IPS DF 6.9 (cell line): Measurements from ENCODE around the gene ATP2A1.
"Not testable (repeated sequence)": the region's sequence is repeated elsewhere in the genome, so short reads cannot be mapped to it uniquely, and the experiment has no call there.

Experiments
- DNase-seq: peaks from one replicate; pipeline ENCODE4 v3.0.0-alpha.2; 2013; ENCODE audit warnings: low read depth, low spot score
- H3K27ac ChIP-seq: one replicate; pipeline ENCODE4 v1.5.1; 2013; ENCODE audit warnings: low read length, control low read depth
- H3K27me3 ChIP-seq: 2 replicates; pipeline ENCODE4 v1.6.1; 2013; ENCODE audit warnings: mild to moderate bottlenecking, low read length; ENCODE audit not compliant: control insufficient read depth, insufficient read depth
- H3K36me3 ChIP-seq: 2 replicates; pipeline ENCODE4 v1.6.1; 2013; ENCODE audit warnings: low read length; ENCODE audit not compliant: control insufficient read depth, insufficient read depth
- H3K4me1 ChIP-seq: 2 replicates; pipeline ENCODE4 v1.6.1; 2013; ENCODE audit warnings: low read length; ENCODE audit not compliant: control insufficient read depth, insufficient read depth
- H3K4me3 ChIP-seq: 2 replicates; pipeline ENCODE4 v1.5.1; 2013; ENCODE audit warnings: mild to moderate bottlenecking, low read length
- H3K9me3 ChIP-seq: 2 replicates; pipeline ENCODE4 v1.6.1; 2013; ENCODE audit warnings: low read length, inconsistent platforms; ENCODE audit not compliant: control insufficient read depth, insufficient read depth
- WGBS: extraction: QIAGEN DNeasy Blood & Tissue Kit; methylation state at CpG from one replicate; pipeline ENCODE4 v1.1.7; 2013; ENCODE audit warnings: mixed read lengths, missing lambda C conversion rate; ENCODE audit not compliant: insufficient read length, insufficient coverage; 5-methylcytosine and 5-hydroxymethylcytosine counted together

Gene ATP2A1

DNA sequence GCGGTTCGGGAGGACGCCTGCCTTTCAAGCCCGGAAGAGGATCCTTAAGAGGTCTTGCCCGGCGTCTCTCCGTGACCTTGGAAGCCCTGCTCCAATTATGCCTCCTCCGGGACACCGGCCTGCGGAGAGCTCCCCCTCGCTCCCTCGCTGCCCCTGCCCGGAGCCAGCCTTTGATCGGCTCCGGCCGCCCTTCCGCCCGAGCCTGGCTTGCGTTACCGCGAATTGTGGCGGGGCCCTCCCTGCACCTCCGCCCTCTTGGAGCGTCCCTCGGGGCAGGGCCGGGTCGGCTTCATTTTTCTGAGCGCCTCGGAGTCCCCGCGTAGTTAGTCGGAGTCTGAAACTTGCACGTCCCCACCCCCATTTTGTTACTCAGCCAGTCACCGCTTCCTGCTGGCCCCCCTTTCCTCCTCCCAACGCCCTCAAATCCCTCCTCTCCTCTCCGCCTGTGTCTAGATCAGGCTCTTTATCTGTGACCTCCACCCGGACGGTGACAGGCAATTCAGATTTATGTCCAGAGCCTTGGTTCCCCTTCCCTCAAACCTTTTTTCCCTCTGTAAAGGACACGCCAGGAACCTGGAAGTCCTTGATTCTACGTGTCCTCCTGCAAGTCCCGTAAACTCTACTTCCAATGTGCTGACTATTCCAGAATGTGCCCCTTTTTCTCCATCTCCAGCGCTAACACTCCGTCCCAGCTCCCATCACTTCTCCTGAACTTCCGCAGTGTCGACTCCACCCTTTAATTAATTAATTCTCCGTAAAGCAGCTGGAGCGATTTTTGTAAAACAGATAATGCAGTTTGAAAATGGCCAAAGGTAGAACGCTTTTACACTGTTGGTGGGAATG, 47.3 kb downstream of the ATP2A1 start:
- Histone ChIP-seq H3K4me1 (no peaks in the 10 kb centered on the region), H3K9me3 (no peaks in the 10 kb centered on the region), H3K27me3 (no peaks in the 10 kb centered on the region), H3K36me3 (no peaks in the 10 kb centered on the region), H3K4me3 (peak overlapping the region; percentile 75), H3K27ac (no peak overlapping the region)
- no peak for DNase-seq
- no CpG with 5 or more reads among the region's 48 CpGs for WGBS

- not testable (repeated sequence) for H3K4me1 ChIP-seq, H3K27ac ChIP-seq, DNase-seq, H3K36me3 ChIP-seq, H3K4me3 ChIP-seq, H3K9me3 ChIP-seq, H3K27me3 ChIP-seq
- no CpG with 5 or more reads among the region's 2 CpGs for WGBS
Measured at GRCh38 chr16:28926284-28926683, 48.0 kb downstream of the ATP2A1 start.

- no CpG with 5 or more reads among the region's 1 CpG for WGBS
- no peaks in the 10 kb centered on the region for H3K27me3 ChIP-seq
- no peaks in the 10 kb centered on the region for H3K4me1 ChIP-seq
- no peaks in the 10 kb centered on the region for H3K36me3 ChIP-seq
- H3K4me3 ChIP-seq: no peak overlapping the region
- no peak overlapping the region for H3K27ac ChIP-seq
- DNase-seq: no peak
- no peaks in the 10 kb centered on the region for H3K9me3 ChIP-seq
Measured at GRCh38 chr16:28927815-28928214, 49.5 kb downstream of the ATP2A1 start.

- H3K36me3 ChIP-seq: no peaks in the 10 kb centered on the region
- no peak for DNase-seq
- no peak overlapping the region for H3K4me3 ChIP-seq
- WGBS: no CpG with 5 or more reads among the region's 3 CpGs
- H3K4me1 ChIP-seq: no peaks in the 10 kb centered on the region
- H3K27ac ChIP-seq: no peak overlapping the region
- H3K9me3 ChIP-seq: no peaks in the 10 kb centered on the region
- H3K27me3 ChIP-seq: no peaks in the 10 kb centered on the region
Measured at GRCh38 chr16:28930203-28930602, 51.9 kb downstream of the ATP2A1 start.

GRCh38 chr16:28930652-28931051, 52.4 kb downstream of the ATP2A1 start:
- Histone ChIP-seq H3K36me3 (no peaks in the 10 kb centered on the region), H3K27me3 (no peaks in the 10 kb centered on the region), H3K9me3 (no peaks in the 10 kb centered on the region), H3K4me3 (no peak overlapping the region), H3K27ac (no peak overlapping the region), H3K4me1 (no peaks in the 10 kb centered on the region)
- WGBS: no CpG with 5 or more reads among the region's 3 CpGs
- no peak for DNase-seq

- no peaks in the 10 kb centered on the region for H3K27me3 ChIP-seq
- no peaks in the 10 kb centered on the region for H3K4me1 ChIP-seq
- no peak for DNase-seq
- H3K36me3 ChIP-seq: no peaks in the 10 kb centered on the region
- no CpG with 5 or more reads among the region's 10 CpGs for WGBS
- no peak within 1 kb of the TSS for H3K27ac ChIP-seq
- H3K9me3 ChIP-seq: no peaks in the 10 kb centered on the region
- H3K4me3 ChIP-seq: no peak within 1 kb of the TSS
Measured at GRCh38 chr16:28931801-28932225, 53.5 kb downstream of the ATP2A1 start, which contains the start of gene CD19. Gene CD19 (plus strand): TSS chr16:28931971. CDS start chr16:28932001, 30 bp downstream.

GRCh38 chr16:28932339-28933141, 54.3 kb downstream of the ATP2A1 start:
- H3K27ac ChIP-seq: no peak overlapping the region
- WGBS: no CpG with 5 or more reads among the region's 20 CpGs
- H3K36me3 ChIP-seq: no peaks in the 10 kb centered on the region
- no peaks in the 10 kb centered on the region for H3K9me3 ChIP-seq
- no peaks in the 10 kb centered on the region for H3K27me3 ChIP-seq
- no peaks in the 10 kb centered on the region; the same call in 1 of the 2 replicates for H3K4me1 ChIP-seq
- H3K4me3 ChIP-seq: no peak overlapping the region
- DNase-seq: no peak

DNA sequence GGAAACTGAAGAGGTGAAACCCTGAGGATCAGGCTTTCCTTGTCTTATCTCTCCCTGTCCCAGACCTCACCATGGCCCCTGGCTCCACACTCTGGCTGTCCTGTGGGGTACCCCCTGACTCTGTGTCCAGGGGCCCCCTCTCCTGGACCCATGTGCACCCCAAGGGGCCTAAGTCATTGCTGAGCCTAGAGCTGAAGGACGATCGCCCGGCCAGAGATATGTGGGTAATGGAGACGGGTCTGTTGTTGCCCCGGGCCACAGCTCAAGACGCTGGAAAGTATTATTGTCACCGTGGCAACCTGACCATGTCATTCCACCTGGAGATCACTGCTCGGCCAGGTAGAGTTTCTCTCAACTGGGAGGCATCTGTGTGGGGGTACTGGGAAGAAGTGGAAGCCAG, 54.9 kb downstream of the ATP2A1 start:
- Histone ChIP-seq H3K27me3 (no peaks in the 10 kb centered on the region), H3K27ac (no peak overlapping the region), H3K36me3 (no peaks in the 10 kb centered on the region), H3K9me3 (no peaks in the 10 kb centered on the region), H3K4me1 (no peaks in the 10 kb centered on the region; the same call in 1 of the 2 replicates), H3K4me3 (no peak overlapping the region)
- DNase-seq: no peak
- WGBS: no CpG with 5 or more reads among the region's 8 CpGs

DNA sequence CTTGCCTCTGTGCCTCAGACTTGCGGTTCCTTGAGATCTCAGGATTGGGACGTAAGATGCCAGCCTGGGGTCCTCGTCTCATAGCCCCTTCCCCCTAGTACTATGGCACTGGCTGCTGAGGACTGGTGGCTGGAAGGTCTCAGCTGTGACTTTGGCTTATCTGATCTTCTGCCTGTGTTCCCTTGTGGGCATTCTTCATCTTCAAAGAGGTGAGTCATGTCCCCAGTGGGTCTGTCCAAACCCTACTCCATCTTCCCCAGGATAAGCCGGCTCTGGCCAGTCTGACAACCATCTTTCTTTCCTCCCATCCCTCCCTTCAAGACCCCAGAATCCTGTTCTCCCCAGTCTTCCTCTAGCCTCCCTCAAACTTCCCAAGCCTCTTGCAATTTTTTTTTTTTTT, 57.1 kb downstream of the ATP2A1 start:
- DNase-seq: no peak
- no CpG with 5 or more reads among the region's 4 CpGs for WGBS
- no peaks in the 10 kb centered on the region; the same call in 1 of the 2 replicates for H3K4me1 ChIP-seq
- no peaks in the 10 kb centered on the region for H3K9me3 ChIP-seq
- no peak overlapping the region for H3K27ac ChIP-seq
- no peaks in the 10 kb centered on the region for H3K27me3 ChIP-seq
- H3K4me3 ChIP-seq: no peak overlapping the region
- H3K36me3 ChIP-seq: no peaks in the 10 kb centered on the region

DNA sequence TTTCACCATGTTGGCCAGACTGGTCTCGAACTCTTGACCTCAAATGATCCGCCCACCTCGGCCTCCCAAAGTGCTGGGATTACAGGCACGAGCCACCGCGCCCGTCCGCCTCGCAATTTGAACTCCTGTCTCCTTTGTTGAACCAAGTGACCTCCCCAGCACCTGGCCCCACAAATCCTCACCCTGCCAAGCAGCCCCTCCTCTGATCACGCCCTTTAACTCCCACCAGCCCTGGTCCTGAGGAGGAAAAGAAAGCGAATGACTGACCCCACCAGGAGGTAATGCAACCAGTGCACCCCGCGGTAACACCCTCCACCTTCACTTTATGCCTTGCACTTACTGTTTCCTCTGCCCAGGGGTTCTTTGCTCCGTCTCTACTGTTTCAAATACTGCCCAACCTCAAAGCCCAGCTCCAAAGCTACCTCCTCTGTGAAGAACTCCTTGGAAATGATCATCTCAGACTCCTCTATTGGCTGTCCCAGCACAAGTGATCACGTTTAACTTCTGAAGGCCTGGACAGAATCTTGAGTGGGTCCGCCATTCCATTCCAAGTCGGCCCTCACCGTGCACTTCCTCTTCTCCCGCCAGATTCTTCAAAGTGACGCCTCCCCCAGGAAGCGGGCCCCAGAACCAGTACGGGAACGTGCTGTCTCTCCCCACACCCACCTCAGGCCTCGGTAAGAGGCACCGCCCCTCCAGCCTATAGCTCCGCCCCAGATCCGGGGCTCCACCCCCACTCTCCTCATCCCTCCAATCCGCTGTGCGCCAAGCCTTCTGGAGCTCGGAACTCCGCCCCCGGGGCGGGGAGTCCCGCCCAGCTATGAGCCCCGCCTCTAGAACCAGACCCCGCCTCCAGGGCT, 57.9 kb downstream of the ATP2A1 start:
- H3K27ac ChIP-seq: no peak overlapping the region
- H3K36me3 ChIP-seq: no peaks in the 10 kb centered on the region
- H3K4me3 ChIP-seq: peak overlapping the region; percentile 10; the same call in 1 of the 2 replicates
- no peaks in the 10 kb centered on the region; the same call in 1 of the 2 replicates for H3K4me1 ChIP-seq
- no CpG with 5 or more reads among the region's 36 CpGs for WGBS
- peak; percentile 74 for DNase-seq
- no peaks in the 10 kb centered on the region for H3K27me3 ChIP-seq
- no peaks in the 10 kb centered on the region for H3K9me3 ChIP-seq
